GM19395 (cell line): ENCODE results near the gene FKBP5.
"Not testable (repeated sequence)": the region's sequence is repeated elsewhere in the genome, so short reads cannot be mapped to it uniquely, and the experiment has no call there.

Experiments
- ATAC-seq: cut with Tn5 transposase; IDR thresholded peaks from one replicate; pipeline ENCODE4 v1.9.1; 2021; ENCODE audit warnings: mild to moderate bottlenecking, moderate library complexity; ENCODE audit not compliant: unreplicated experiment

Gene FKBP5

DNA sequence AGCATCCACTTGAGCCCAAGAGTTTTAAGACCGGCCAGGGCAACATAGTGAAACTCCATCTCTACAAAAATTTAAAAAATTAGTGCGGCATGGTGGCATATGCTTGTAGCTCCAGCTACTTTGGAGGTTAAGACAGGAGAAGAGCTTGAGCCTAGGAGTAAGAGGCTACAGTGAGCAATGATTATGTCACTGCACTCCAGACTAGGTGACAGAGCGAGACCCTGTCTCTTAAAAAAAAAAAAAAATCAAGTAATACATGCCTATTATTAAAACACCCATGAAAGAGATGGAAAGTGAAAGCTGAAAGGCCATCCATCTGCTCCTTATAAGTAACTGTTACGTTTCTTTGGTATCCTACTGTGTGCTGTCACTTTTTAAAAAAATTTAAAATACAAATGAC, 66.4 kb downstream of the FKBP5 start:
- no peak for ATAC-seq

- no peak for ATAC-seq
Observed at GRCh38 chr6:35620706-35621105, 68.0 kb downstream of the FKBP5 start.

- no peak for ATAC-seq
Observed at GRCh38 chr6:35613762-35614161, 75.0 kb downstream of the FKBP5 start.

DNA sequence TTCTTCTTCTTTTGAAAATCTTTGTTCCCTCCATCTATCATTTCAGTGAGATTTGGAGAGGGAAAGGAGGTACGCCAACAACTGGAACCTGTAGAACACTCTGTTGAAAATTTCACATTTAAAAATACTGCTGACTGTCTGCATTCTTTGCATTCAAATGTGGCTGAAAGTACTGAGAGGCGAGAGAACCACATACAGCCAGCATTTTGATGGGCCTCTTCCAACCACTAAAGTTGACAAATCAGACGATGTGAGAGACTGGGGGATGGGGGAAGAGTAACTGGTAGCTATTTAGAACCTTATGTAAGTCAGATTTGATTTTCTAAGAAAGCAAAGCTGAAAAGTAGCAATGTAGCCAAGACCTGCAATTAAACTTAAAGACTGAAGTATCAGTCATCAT, 77.5 kb downstream of the FKBP5 start:
- no peak for ATAC-seq

GRCh38 chr6:35610830-35611229, 77.9 kb downstream of the FKBP5 start:
- no peak for ATAC-seq

DNA sequence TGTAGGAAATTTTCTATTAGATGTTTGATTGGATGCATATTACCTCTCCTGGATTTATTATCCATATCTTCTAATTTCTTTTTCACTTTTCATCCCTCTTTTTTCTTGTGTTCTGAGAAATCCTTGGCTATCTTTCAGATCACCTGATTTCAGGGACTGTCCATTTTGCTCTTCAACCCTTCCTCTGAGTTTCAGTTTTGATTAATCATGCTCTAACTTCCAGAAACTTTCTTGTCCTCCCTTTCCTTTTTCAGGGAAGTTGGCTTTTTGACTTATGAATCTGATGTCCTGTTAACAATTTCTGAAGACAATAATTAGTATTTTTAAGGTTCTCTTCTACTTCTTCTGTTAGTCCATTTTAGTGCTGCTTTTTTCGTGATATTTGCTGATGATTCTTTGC, 79.1 kb downstream of the FKBP5 start:
- no peak for ATAC-seq

GRCh38 chr6:35607517-35608233, 81.0 kb downstream of the FKBP5 start:
- no peak for ATAC-seq

- no peak for ATAC-seq
Observed at GRCh38 chr6:35605600-35605999, 83.1 kb downstream of the FKBP5 start.

DNA sequence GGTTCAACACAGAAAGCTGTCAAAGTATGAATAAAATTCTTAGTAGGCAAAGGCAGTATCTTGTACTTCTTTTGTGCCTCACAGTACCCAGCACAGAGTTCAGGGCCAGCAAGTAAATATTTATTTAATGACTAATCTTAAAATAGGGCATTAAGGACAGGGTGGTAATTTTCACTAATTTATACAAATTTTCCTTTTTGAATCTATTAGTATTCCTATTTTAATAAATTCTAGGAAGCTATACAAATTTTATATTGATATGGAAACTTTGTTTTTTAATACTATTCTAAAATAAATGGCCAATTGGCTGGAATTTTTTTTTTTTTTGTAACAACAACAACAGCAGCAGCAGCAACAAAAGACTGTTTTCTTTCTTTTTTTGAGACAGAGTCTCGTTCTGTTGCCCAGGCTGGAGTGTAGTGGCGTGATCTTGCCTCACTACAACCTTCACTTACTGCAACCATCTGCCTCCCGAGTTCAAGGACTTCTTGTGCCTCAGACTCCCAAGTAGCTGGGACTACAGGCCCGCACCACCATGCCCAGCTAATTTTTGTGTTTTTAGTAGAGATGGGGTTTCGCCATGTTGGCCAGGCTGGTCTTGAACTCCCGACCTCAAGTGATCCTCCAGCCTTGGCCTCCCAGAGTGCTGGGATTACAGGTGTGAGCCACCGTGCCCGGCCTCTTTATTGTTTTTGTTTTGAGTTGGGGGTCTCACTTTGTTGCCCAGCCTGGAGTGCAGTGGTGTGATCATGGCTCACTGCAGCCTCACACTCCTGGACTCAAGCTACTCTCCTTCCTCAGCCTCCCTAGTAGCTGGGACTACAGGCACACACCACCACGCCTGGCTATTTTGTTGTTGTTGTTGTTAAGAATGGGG, 85.2 kb downstream of the FKBP5 start:
- ATAC-seq: no peak

DNA sequence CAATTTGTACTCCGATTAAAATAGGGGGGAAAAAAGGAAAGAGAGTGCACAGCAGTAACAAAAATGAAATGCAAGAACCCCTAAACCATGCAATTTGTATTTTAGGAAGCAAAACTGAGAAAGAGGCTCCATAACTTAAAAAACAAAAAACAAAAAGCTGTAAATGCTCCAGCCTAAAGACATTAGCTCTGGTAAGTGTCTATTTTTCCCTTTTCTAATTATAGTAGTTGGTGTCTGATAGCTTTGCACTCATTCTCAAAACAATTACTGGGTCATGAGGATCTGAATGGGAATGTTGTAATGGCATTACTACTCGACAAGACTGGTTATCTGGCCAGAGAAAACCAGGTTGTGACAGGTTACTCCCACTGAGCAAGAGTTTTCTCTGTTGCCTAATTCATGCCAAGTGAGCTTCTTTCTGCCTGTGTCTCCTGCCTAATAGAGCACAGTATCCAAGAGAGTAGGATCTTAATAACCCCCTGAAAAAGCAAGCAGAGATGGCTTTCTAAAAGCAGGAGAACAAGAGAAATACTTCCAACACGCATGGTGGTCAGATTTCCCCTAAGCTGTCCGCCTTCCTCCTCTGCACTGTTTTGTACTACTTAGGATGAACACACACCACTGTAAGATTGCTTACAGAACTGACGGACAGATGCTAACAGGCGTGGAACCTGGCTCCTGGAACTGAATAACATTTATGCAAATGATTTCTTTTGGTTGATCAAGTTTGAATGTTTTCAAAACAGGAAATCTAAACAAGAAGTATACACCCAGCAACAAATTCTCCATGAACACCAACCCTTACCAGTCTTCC, 86.4 kb downstream of the FKBP5 start:
- no peak for ATAC-seq

DNA sequence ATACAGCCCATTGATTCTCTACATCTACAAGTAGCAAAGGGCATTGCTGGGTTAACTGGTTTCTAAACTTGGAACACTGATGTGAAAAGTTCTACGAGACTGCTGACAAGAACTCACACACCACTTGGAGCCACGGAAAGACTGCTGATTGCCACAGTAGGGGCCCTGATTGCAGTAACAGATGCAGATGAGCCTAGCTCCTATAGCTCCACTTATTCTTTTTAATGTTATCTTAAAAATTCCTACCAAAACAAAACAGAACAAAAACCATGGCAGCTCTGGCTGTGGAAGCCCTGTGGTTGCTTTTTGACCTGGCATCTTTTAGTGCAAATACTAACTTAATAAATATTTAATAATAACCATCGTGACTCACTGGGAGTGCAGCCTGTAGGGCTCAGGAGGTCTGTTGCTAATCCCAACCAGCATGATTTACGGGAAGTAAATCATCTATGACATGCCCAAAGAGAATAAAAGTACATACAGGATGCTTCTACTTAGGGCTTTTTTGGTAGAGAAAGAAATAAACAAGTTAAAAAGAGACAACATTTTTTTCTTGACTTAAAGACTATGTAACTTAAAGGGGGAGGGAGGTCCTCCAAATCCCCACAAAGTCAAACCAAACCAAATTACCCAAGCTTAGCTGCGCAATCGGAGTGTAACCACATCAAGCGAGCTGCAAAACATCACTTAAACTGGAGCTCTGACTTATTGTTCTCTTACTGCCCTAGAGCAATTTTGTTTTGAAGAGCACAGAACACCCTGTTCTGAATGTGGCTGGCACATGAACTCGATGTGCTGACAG, 87.2 kb downstream of the FKBP5 start:
- no peak for ATAC-seq

DNA sequence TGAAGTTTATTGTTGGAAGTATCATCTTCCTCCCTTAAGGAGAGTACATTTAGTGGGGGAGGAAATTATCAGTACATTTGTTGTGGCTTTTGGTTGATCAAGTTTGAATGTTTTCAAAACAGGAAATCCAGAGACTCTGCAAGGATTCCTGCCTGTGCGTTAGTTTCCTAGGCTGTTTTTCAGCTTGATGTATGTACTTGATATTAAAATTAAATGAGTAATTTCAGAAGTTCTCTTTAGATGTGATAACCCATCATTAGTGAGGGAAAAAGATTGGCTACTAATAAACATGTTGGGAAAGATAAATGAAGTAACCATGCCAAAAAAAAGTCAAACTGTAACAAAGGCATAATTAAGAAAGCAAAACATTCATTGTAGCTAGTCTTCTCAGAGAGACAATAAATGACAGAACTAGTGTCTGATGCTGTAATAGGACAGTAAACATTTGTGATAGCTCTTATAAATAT, 88.0 kb downstream of the FKBP5 start:
- no peak for ATAC-seq

DNA sequence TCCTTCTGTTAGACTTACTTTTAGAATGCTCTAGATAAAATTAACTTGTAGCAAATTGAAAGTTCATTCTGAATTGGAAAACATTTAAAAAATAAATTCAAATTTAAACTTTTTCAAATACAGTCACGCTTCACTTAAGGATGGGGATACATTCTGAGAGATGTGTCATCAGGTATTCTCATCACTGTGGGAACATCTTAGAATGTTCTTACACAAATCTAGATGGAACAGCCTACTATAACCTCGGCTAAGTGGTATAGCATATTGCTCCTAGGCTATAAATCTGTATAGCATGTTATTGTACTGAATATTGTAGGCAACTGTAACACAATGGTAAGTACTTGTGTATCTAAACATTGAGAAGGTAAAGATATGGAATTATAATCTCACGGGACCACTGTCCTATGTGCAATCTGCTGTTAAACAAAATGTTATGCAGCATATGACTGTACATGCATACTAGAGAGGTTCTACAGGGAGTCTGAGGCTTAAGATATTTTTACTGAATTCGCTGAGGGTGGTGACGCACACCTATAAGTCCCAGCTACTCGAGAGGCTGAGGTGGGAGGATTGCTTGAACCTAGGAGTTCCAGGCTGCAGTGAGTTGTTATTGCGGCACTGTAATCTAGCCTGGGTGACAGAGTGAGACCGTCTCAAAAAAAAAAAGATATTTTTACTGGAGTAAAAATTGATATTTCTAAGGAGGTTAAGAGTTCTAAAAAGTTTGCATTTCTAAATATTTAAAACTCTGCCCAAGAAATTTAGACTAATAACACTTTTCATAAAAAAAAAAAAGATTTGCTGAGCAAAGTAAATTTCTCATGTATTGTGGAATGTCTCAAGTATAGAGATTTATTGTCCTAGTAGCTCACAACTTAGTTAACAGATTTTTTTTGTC, 88.7 kb downstream of the FKBP5 start:
- ATAC-seq: no peak

DNA sequence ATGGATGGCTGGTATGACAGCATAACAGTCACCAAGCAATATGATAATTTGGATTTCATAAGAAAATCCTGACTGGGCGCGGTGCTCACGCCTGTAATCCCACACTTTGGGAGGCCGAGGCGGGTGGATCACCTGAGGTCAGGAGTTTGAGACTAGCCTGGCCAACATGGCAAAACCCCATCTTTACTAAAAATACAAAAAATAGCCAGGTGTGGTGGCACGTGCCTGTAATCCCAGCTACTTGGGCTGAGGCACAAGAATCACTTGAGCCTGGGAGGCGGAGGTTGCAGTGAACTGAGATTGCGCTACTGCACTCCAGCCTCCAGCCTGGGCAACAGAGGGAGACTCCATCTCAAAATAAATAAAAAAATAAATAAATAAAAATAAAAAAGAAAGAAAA, 90.1 kb downstream of the FKBP5 start:
- not testable (repeated sequence) for ATAC-seq

GRCh38 chr6:35596448-35597442, 92.0 kb downstream of the FKBP5 start:
- no peak for ATAC-seq

DNA sequence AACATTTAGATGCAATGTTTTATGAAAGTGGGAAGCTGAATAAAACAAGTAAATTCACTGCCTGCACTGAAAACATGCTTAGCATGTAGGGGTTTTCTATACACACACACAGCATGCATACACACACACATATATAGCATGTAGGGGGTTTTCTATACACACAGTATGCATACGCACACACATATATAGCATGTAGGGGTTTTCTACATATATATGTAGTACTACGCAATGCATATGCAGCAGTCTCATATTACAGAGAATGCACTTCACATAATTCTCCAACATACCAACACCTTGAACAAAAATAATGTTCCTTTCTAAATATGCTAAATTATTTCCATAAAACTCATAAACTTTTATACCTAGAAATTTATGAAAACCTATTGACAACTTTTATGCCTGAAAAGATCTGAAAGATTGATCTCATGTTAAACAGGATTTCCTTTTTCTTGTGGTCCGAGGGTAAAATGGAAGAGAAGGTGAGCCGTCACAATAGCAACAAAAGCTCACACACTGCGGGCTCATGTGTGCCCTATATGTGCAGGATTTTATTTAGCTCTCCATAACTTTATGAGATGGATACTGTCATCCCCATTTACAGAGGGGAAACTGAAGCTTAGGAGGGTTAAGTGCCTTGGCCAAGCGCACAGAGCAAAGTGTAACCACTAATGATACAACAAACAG, 94.1 kb downstream of the FKBP5 start:
- no peak for ATAC-seq

- no peak for ATAC-seq
Observed at GRCh38 chr6:35592178-35592577, 96.5 kb downstream of the FKBP5 start.

- ATAC-seq: no peak
Observed at GRCh38 chr6:35590622-35591066, 98.1 kb downstream of the FKBP5 start.
